Stimulated activated CD4-positive, alpha-beta T cell treated with anti-CD3 and anti-CD28 coated beads, Interleukin-15, amount 100 ng/mL, for 1 hour (primary cell): ENCODE results near the gene PDRG1.
"Not testable (repeated sequence)": the region's sequence is repeated elsewhere in the genome, so short reads cannot be mapped to it uniquely, and the experiment has no call there.

Source experiments
- DNase-seq, 2 donors: peaks; one replicate each; pipeline ENCODE4 v3.0.0-alpha.2; 2020; ENCODE audit warnings: low read depth in 1 of 2, low spot score in 1 of 2

Gene PDRG1

GRCh38 chr20:31927627-31928159, 24.2 kb downstream of the PDRG1 start:
- DNase-seq: no peak

- no peak for DNase-seq
These were observed 25.4 kb downstream of the PDRG1 start for GRCh38 chr20:31926493-31926892.

- no peak for DNase-seq
These were observed 26.2 kb downstream of the PDRG1 start for GRCh38 chr20:31925631-31926030.

GRCh38 chr20:31924561-31924960, 27.3 kb downstream of the PDRG1 start:
- no peak for DNase-seq

- no peak for DNase-seq
These were observed 28.2 kb downstream of the PDRG1 start for GRCh38 chr20:31923388-31924331.

GRCh38 chr20:31922588-31922987, 29.3 kb downstream of the PDRG1 start:
- no peak for DNase-seq

- DNase-seq: no peak
These were observed 29.7 kb downstream of the PDRG1 start for GRCh38 chr20:31922181-31922580.

- not testable (repeated sequence) for DNase-seq
These were observed 30.4 kb downstream of the PDRG1 start for GRCh38 chr20:31921480-31921879.

GRCh38 chr20:31920275-31920855, 31.5 kb downstream of the PDRG1 start:
- no peak for DNase-seq

GRCh38 chr20:31919410-31920155, 32.3 kb downstream of the PDRG1 start:
- no peak for DNase-seq

- DNase-seq: no peak
These were observed 33.3 kb downstream of the PDRG1 start for GRCh38 chr20:31918466-31919105.

- DNase-seq: not testable (repeated sequence)
These were observed 33.9 kb downstream of the PDRG1 start for GRCh38 chr20:31917962-31918412.

GRCh38 chr20:31916708-31917107, 35.1 kb downstream of the PDRG1 start:
- DNase-seq: no peak

- no peak for DNase-seq
These were observed 36.2 kb downstream of the PDRG1 start for GRCh38 chr20:31915491-31916280.

GRCh38 chr20:31914170-31914569, 37.7 kb downstream of the PDRG1 start:
- DNase-seq: no peak

- no peak for DNase-seq
These were observed 38.3 kb downstream of the PDRG1 start for GRCh38 chr20:31913431-31914157.

GRCh38 chr20:31910071-31910803, 41.6 kb downstream of the PDRG1 start:
- no peak for DNase-seq

- no peak for DNase-seq
These were observed 42.4 kb downstream of the PDRG1 start for GRCh38 chr20:31909253-31910070.
